Endothelial cell of umbilical vein (primary cell): ENCODE measurements around the gene KCNMA1. TPM values are rescaled to one million over a fixed set of nuclear protein-coding genes. Genes with fewer than 3 reads are reported as not detected.

Source experiments
- BruUV-seq: library from RNA; stranded (reverse); fragments of 400-500 nt; replicated peaks from 2 replicates; lab custom pipeline; 2021; lab: Mats Ljungman, UMichigan
- CTCF ChIA-PET: fragments of 300-600, 350-600 bp; sonication (Branson Sonifier 250); formaldehyde crosslinking; loops from one replicate; lab custom pipeline; 2021; ENCODE audit warnings: antibody characterized with exemption, inconsistent platforms; lab: Charles Lee
- POLR2A ChIA-PET: fragments of 300-600, 350-600 bp; sonication (Branson Sonifier 250); formaldehyde crosslinking; loops from one replicate; lab custom pipeline; 2021; ENCODE audit warnings: antibody characterized with exemption, inconsistent platforms; lab: Charles Lee
- DNase-seq: peaks from one replicate; pipeline ENCODE4 v3.0.0-alpha.2; 2011; ENCODE audit warnings: low read depth, low spot score
- FAIRE-seq: peaks from 2 replicates; lab custom pipeline; 2011; peaks lifted over from hg19 to GRCh38; lab: Jason Lieb, UNC
- H2AFZ ChIP-seq: 2 replicates; pipeline ENCODE4 v1.6.0; 2012; ENCODE audit warnings: low read depth, low read length, control low read depth, inconsistent platforms
- H3K27ac ChIP-seq: 2 replicates; pipeline ENCODE4 v1.5.1; 2011; ENCODE audit warnings: low read depth, mild to moderate bottlenecking, control low read depth, low read length, moderate library complexity; ENCODE audit not compliant: insufficient read depth
- H3K27me3 ChIP-seq, 2 experiments: 2 replicates each; pipeline versions ENCODE4 v1.6.0 to v1.6.1; 2011; ENCODE audit warnings: low read length in 2 of 2, mixed read lengths in 1 of 2; ENCODE audit not compliant: control insufficient read depth in 2 of 2, insufficient read depth in 2 of 2
- H3K36me3 ChIP-seq, 2 experiments: 2 replicates in 1 of 2; 3 replicates in 1 of 2; pipeline ENCODE4 v1.5.1; 2011; ENCODE audit warnings: low read length in 2 of 2, mild to moderate bottlenecking in 1 of 2, moderate library complexity in 1 of 2; ENCODE audit not compliant: control insufficient read depth in 2 of 2, insufficient read depth in 2 of 2; ENCODE audit errors: extremely low read depth in 1 of 2
- H3K4me1 ChIP-seq: 3 replicates; pipeline ENCODE4 v1.5.1; 2011; ENCODE audit warnings: mild to moderate bottlenecking, low read length; ENCODE audit not compliant: control insufficient read depth, insufficient read depth; ENCODE audit errors: extremely low read depth
- H3K4me2 ChIP-seq: 2 replicates; pipeline ENCODE4 v1.6.1; 2011; ENCODE audit warnings: low read length, control low read depth, mixed read lengths; ENCODE audit not compliant: insufficient read depth
- H3K4me3 ChIP-seq, 3 experiments: fragments of 200-600 bp in 1 of 3; sonication (generic), shearing (Covaris generic) in 1 of 3; replicated peaks in 1 of 3; 2 replicates each; pipeline ENCODE4 v1.5.1; 2011 to 2016; ENCODE audit warnings: control low read depth in 3 of 3, low read length in 3 of 3, mild to moderate bottlenecking in 2 of 3, inconsistent platforms in 1 of 3, low read depth in 1 of 3, moderate library complexity in 1 of 3; ENCODE audit not compliant: insufficient read depth in 1 of 3
- H3K79me2 ChIP-seq: 2 replicates; pipeline ENCODE4 v1.6.0; 2012; ENCODE audit warnings: low read length, inconsistent platforms; ENCODE audit not compliant: control insufficient read depth, insufficient read depth
- H3K9ac ChIP-seq: replicated peaks from 2 replicates; pipeline ENCODE3; 2011; ENCODE audit warnings: low read length, control low read depth; ENCODE audit not compliant: insufficient read depth; ENCODE audit errors: extremely low read depth
- H3K9me1 ChIP-seq: replicated peaks from 3 replicates; pipeline ENCODE4 v1.6.0; 2011; ENCODE audit warnings: mild to moderate bottlenecking, low read length; ENCODE audit not compliant: control insufficient read depth, insufficient read depth; ENCODE audit errors: extremely low read depth
- H3K9me3 ChIP-seq: replicated peaks from 2 replicates; pipeline ENCODE4 v1.5.1; 2012; ENCODE audit warnings: low read length, inconsistent platforms; ENCODE audit not compliant: control insufficient read depth, insufficient read depth
- H4K20me1 ChIP-seq: replicated peaks from 2 replicates; pipeline ENCODE3; 2011; ENCODE audit warnings: mild to moderate bottlenecking, low read length; ENCODE audit not compliant: control insufficient read depth, insufficient read depth; ENCODE audit errors: extremely low read depth
- CTCF ChIP-seq, 2 donors: IDR thresholded peaks; 1 replicate in 1 of 2; 2 replicates in 1 of 2; pipeline ENCODE4 v1.5.1; 2011; ENCODE audit warnings: low read length in 2 of 2, mild to moderate bottlenecking in 2 of 2, moderate library complexity in 2 of 2, control low read depth in 1 of 2, inconsistent platforms in 1 of 2, low read depth in 1 of 2; ENCODE audit not compliant: insufficient read depth in 1 of 2; ENCODE audit errors: extremely low read depth in 1 of 2
- EZH2 ChIP-seq: IDR thresholded peaks from 2 replicates; pipeline ENCODE4 v1.6.1; 2012; ENCODE audit warnings: borderline replicate concordance, low read depth, mild to moderate bottlenecking, moderate library complexity, low read length, inconsistent platforms; ENCODE audit not compliant: severe bottlenecking
- FOS ChIP-seq: IDR thresholded peaks from 2 replicates; pipeline ENCODE4 v1.6.1; 2011; ENCODE audit warnings: mild to moderate bottlenecking, low read length, moderate library complexity, borderline replicate concordance; ENCODE audit not compliant: insufficient read depth
- GATA2 ChIP-seq: IDR thresholded peaks from 2 replicates; pipeline ENCODE4 v1.7.0; 2011; ENCODE audit warnings: low read depth, mild to moderate bottlenecking, moderate library complexity, mixed read lengths, low read length; ENCODE audit not compliant: insufficient read length, insufficient read depth
- JUN ChIP-seq: IDR thresholded peaks from 2 replicates; pipeline ENCODE4 v1.6.1; 2011; ENCODE audit warnings: borderline replicate concordance, low read depth; ENCODE audit not compliant: insufficient read length, insufficient read depth
- MYC ChIP-seq: IDR thresholded peaks from one replicate; pipeline ENCODE4 v1.6.1; 2011; ENCODE audit warnings: mild to moderate bottlenecking, low read depth, low read length
- POLR2A ChIP-seq: IDR thresholded peaks from 2 replicates; pipeline ENCODE4 v1.6.1; 2012; ENCODE audit warnings: low read depth, mild to moderate bottlenecking, control low read depth, low read length
- POLR2AphosphoS5 ChIP-seq: IDR thresholded peaks from 2 replicates; pipeline ENCODE4 v1.6.1; 2012; ENCODE audit warnings: low read depth, mild to moderate bottlenecking, control low read depth, low read length, moderate library complexity; ENCODE audit not compliant: insufficient read depth
- dilution Hi-C: fragments of 300-500 bp; cut with MboI; formaldehyde crosslinking; loops from one replicate; pipeline ENCODE4 v1.15.0; 2019; ENCODE audit warnings: low sequenced_read_pairs; ENCODE audit not compliant: extremely low pct_ligation_motif_present
- intact Hi-C: fragments of 100-400 bp; cut with micrococcal nuclease; formaldehyde crosslinking; loops from one replicate; pipeline ENCODE4 v1.10.0; 2022
- polyA plus RNA-seq, 4 experiments: library from polyadenylated mRNA; depleted of rRNA in 3 of 4; stranded (reverse) in 3 of 4; unstranded in 1 of 4; fragments of >200 nt; gene quantifications; 2 replicates each; pipeline versions ENCODE4 v1.2.1 to v1.2.3, GENCODE V29; 2011 to 2012; ENCODE audit warnings: missing spikeins in 1 of 4
- total RNA-seq: library from RNA; stranded (reverse); gene quantifications from 2 replicates; pipeline ENCODE4 v1.2.3, GENCODE V29; 2021
- TF ChIP-seq, protein P1 (sequence below): IDR thresholded peaks from 2 replicates; pipeline ENCODE4 v1.6.1; 2011; ENCODE audit not compliant: insufficient read depth, insufficient read length

KCNMA1 gene
- total and polyA plus RNA-seq, 2 donors (not counting 3 experiments of a cell fraction or from before 2014, with no cell fraction given), result 0.10 to 0.82 TPM

- TF ChIP-seq POLR2A (no peak), POLR2AphosphoS5 (no peak), MYC (no peak), FOS (no peak), GATA2 (no peak), CTCF (IDR thresholded peaks at IDR 0.05; ENCODE audit: extremely low read depth in 1 of 2, insufficient read depth in 1 of 2, low read depth in 1 of 2, low read length in 2 of 2) (no peak), JUN (no peak), EZH2 (no peak)
- TF ChIP-seq, protein P1, sequence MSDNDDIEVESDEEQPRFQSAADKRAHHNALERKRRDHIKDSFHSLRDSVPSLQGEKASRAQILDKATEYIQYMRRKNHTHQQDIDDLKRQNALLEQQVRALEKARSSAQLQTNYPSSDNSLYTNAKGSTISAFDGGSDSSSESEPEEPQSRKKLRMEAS, result no peak
- Histone ChIP-seq H3K4me2 (no peak overlapping the region), H3K4me1 (no peaks in the 10 kb centered on the region), H3K4me3 (no peak overlapping the region), H3K9ac (no peak overlapping the region), H3K27ac (no peak overlapping the region), H3K9me1 (no peaks in the 10 kb centered on the region), H3K27me3 (peaks cover 5% of the 10 kb centered on the region in 2 experiments), H3K36me3 (no peaks in the 10 kb centered on the region), H2AFZ (no peak overlapping the region), H3K79me2 (no peaks in the 10 kb centered on the region), H4K20me1 (no peaks in the 10 kb centered on the region), H3K9me3 (no peaks in the 10 kb centered on the region)
- ChIA-PET POLR2A (no interaction called here), CTCF (no interaction called here)
- no peak for FAIRE-seq
- dilution Hi-C loops (no loop called here), intact Hi-C loops (no loop called here)
- DNase-seq, result no peak
- BruUV-seq, result no TSS peak
These were observed 345.8 kb downstream of the KCNMA1 start for GRCh38 chr10:77291596-77292505.
